ENCODE results near the gene ARHGEF7. TPM values are rescaled to one million over a fixed set of nuclear protein-coding genes. Genes with fewer than 3 reads are reported as not detected.

ARHGEF7 gene
- total RNA-seq, 1 donor from 2014 or later, result 73.7 TPM

DNA sequence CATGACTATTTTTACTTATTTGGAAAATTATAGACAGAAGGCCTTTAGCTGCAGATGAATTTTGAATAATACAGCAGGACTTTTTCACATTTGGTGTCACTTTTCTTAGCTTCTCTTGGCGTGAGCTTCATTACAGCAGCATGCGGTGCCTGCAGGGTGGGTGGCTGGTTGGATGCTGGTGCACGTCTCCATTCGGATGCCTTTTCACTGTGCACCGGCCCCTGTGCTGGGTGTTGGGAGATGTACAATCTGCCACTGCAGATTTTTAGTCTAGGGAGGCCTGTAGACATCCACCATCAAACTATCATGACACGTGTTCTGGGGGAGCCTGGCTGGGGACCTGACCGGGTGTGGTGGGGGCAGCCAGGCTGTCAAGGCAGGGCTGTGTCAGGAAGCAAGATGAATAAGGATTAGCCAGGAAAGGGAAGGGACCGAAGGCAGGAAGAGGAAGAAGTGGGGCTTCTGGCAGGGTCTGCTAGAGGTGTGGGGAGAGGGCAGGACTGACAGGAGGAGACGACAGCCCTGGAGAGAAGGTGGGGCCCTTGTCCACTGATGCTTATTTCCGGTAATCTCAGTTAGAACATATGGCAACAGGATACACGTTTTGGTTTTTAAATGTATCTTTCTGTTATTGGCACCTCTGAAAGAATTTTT, 88.8 kb downstream of the ARHGEF7 start:
- Mint-ChIP-seq H3K27ac (no peak overlapping the region), H3K27me3 (ENCODE audit: insufficient read depth) (no peaks in the 10 kb centered on the region), H3K36me3 (ENCODE audit: low read depth) (peaks cover 9% of the 10 kb centered on the region), H3K9me3 (no peaks in the 10 kb centered on the region), H3K4me1 (ENCODE audit: low read depth) (peaks cover 55% of the 10 kb centered on the region), H3K4me3 (no peak overlapping the region)
- intact Hi-C loops (cut with micrococcal nuclease), result loop anchor here (5.0 kb wide), 2 partner anchors 52 to 287 kb away; partner anchors contain the start of gene ANKRD10
- DNase-seq (ENCODE audit: low spot score), result no peak

DNA sequence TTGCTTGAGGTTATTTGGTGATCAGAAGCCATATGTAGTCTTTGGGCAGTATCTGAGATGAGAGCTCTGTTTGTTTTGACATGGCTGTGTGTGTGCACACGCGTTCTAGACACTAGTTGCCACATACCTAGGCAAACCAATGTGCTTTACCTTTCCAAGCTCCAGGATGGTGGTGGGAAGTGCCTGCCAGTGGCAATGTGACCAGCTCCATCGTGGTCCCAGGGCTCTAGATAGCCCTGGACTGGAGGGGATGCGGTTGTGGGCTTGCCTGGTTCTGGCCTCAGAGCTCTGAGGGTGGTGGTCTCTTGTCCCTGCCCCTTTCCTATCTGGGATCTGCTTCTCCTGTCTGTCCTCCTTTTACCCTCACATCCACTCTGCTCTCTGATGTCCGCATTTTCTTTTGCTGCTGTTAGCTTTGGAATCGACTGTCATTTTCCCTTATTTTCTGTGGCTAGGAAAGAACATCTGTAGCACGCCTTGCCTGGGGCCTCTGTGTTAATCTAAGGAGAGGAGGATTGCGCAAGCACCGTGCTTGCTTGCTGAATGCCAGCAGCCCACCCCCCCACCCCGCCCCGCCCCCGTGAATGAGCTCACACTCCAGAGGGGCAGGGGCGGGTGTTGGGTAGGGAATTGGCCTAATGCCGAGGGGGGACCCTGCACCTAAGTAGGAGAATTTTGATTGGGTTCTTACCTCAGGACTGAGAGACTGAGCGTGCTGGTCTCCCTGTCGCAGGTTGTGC, 89.5 kb downstream of the ARHGEF7 start:
- intact Hi-C loops (cut with micrococcal nuclease), result loop anchor here (5.0 kb wide), 2 partner anchors 52 to 287 kb away; partner anchors contain the start of gene ANKRD10
- H3K27ac Mint-ChIP-seq, result no peak overlapping the region
- H3K27me3 Mint-ChIP-seq (ENCODE audit: insufficient read depth), result no peaks in the 10 kb centered on the region
- peaks cover 50% of the 10 kb centered on the region for H3K4me1 Mint-ChIP-seq (ENCODE audit: low read depth)
- no peak for DNase-seq (ENCODE audit: low spot score)
- H3K36me3 Mint-ChIP-seq (ENCODE audit: low read depth), result peaks cover 9% of the 10 kb centered on the region
- no peaks in the 10 kb centered on the region for H3K9me3 Mint-ChIP-seq
- H3K4me3 Mint-ChIP-seq, result no peak overlapping the region

DNA sequence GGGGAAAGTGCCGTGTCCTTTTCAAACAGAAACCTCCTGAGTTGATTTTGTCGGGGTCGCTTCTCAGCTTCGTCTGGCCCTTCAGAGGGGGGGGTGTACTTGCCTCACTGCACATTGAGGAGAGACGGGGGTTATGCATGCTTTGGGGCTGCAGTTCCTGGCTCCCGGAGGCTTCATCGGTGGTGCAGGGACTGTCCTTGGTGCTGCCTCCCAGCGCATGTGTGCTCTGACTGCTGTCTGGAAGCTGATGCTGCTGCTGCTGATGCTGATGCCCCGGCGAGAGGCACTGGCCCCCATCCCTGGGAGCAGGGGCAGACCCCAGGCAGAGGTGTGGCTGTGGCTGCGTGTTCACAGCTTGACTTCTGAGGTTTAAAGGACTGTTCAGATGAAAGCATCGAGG, 91.0 kb downstream of the ARHGEF7 start:
- no peak overlapping the region for H3K4me3 Mint-ChIP-seq
- intact Hi-C loops (cut with micrococcal nuclease), result no loop called here
- H3K27ac Mint-ChIP-seq, result no peak overlapping the region
- peaks cover 6% of the 10 kb centered on the region for H3K36me3 Mint-ChIP-seq (ENCODE audit: low read depth)
- H3K27me3 Mint-ChIP-seq (ENCODE audit: insufficient read depth), result no peaks in the 10 kb centered on the region
- no peak for DNase-seq (ENCODE audit: low spot score)
- H3K4me1 Mint-ChIP-seq (ENCODE audit: low read depth), result peaks cover 39% of the 10 kb centered on the region
- no peaks in the 10 kb centered on the region for H3K9me3 Mint-ChIP-seq

DNA sequence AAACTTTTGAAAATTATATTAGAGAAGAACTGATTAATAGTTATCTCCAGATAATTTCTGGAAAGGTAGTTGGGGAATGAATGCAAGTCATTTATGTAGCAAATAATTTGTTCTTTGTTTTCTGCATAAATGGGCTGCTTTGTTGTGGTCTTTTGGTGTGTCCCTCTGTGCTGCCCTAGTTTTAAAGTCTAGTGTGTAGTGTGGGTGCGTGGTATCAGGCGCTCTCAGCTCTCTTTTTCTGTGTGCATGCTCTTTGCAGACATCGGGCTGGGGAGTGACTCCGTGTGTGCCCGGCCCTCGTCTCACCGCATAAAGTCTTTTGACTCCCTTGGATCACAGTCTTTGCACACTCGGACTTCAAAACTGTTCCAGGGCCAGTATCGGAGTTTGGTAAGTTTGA, 94.5 kb downstream of the ARHGEF7 start:
- DNase-seq (ENCODE audit: low spot score), result no peak
- intact Hi-C loops (cut with micrococcal nuclease), result no loop called here
- Mint-ChIP-seq H3K27ac (no peak overlapping the region), H3K36me3 (ENCODE audit: low read depth) (peaks cover 8% of the 10 kb centered on the region), H3K27me3 (ENCODE audit: insufficient read depth) (no peaks in the 10 kb centered on the region), H3K9me3 (no peaks in the 10 kb centered on the region), H3K4me3 (no peak overlapping the region), H3K4me1 (ENCODE audit: low read depth) (peaks cover 6% of the 10 kb centered on the region)

DNA sequence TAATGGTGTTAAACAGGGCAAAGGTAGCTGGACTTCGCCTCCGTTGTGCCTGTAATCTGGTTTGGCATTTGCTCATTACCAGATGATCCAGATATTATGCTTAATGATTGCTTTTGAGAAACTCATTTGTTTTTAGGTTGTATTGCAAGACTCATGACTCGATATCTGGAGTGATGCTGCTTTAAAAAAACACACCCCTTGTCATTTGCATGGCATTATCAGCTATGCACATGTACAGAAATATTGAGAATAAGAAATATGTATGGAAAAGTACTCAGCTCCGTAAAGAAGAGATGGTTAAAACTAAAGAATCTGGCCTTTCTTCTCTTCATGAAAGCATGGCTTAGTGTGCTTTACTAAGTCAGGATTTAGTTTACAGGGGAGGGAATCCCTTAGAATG, 95.0 kb downstream of the ARHGEF7 start:
- DNase-seq (ENCODE audit: low spot score), result no peak
- H3K27ac Mint-ChIP-seq, result no peak overlapping the region
- H3K36me3 Mint-ChIP-seq (ENCODE audit: low read depth), result peaks cover 8% of the 10 kb centered on the region
- no peak overlapping the region for H3K4me3 Mint-ChIP-seq
- H3K27me3 Mint-ChIP-seq (ENCODE audit: insufficient read depth), result no peaks in the 10 kb centered on the region
- peaks cover 6% of the 10 kb centered on the region for H3K4me1 Mint-ChIP-seq (ENCODE audit: low read depth)
- H3K9me3 Mint-ChIP-seq, result no peaks in the 10 kb centered on the region
- intact Hi-C loops (cut with micrococcal nuclease), result no loop called here

DNA sequence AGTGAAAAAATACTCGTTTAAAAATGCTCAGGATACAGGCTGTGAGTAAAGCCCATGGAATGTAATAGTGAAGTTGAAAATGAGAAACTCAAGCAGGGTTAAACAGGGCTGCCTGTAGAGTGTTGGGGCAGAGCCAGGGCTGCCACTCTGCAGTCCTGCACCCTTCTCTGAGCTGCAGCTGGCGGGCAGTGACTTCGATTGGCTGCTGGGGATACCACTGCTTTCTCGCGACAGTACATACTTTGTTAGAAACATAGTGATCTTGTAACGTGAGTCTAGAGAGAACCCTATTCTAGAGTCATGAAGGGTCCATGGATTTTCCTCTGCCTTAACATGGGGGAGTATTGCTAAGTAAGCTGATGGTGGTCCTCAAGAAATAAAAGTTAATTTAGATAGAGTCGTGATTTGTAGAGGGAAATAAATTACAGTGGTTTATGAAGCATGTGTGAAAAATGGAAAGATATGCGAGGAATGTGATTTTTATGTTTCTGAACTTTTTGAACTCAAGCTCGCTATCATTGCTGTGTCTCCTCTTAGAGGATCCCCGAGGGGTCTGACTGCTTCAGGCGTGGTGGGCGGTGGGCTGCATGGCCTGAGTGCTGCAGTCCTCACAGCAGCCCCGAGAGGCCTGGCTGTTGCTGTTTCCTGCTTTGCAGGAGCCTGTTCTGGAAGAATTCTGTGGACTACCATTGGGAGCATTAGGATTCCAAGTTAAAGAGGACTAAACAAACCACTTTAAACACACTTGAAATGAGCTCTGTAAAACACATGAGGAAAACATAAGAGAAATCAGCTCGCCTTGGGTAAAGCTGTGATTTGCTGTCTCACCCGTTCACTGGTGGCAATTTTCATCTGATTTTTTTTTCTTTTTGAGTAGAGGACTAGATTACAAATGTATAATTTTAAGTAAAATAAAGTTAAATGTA, 95.7 kb downstream of the ARHGEF7 start:
- Mint-ChIP-seq H3K9me3 (no peaks in the 10 kb centered on the region), H3K27me3 (ENCODE audit: insufficient read depth) (no peaks in the 10 kb centered on the region), H3K36me3 (ENCODE audit: low read depth) (peaks cover 4% of the 10 kb centered on the region), H3K27ac (no peak overlapping the region), H3K4me1 (ENCODE audit: low read depth) (no peaks in the 10 kb centered on the region), H3K4me3 (no peak overlapping the region)
- intact Hi-C loops (cut with micrococcal nuclease), result no loop called here
- DNase-seq (ENCODE audit: low spot score), result no peak

DNA sequence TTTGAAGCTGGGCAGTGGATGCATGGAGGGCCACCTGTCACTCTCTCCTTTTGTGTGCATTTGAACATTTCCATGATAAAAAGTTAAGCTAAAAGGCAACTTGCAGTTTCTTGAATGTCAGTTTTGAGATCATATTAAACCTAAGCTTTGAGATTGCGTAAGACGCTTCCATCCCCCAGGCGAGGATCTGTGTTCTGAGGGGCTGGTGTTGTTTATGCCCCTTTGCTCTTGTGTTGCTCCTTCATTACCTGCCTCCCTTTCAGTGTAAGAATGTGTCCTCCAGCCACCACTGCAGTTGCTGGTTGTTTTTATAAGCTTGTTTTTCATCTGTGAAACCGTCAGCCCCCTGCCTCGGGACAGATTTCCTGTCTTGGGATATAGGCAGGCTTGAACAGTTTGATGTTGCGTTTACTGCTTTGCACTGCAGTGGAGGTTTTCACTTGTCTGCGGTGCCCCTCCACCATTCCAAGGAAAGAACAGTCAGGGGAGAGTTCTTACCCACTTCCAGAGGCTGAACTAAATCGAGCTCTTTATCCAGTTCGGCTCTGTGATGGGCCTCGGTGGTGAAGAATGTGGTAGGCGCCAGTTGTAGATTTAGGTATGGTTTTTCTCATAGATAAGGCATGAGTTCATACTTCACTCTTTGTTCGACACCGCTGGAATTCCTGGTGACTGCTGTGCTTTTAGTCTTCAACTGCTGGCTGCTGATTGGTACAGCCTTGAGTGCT, 96.8 kb downstream of the ARHGEF7 start:
- Mint-ChIP-seq H3K9me3 (no peaks in the 10 kb centered on the region), H3K4me1 (ENCODE audit: low read depth) (peaks cover 3% of the 10 kb centered on the region), H3K27me3 (ENCODE audit: insufficient read depth) (no peaks in the 10 kb centered on the region), H3K36me3 (ENCODE audit: low read depth) (peaks cover 3% of the 10 kb centered on the region), H3K4me3 (no peak overlapping the region), H3K27ac (peak overlapping the region; percentile 54)
- DNase-seq (ENCODE audit: low spot score), result no peak
- intact Hi-C loops (cut with micrococcal nuclease), result no loop called here

DNA sequence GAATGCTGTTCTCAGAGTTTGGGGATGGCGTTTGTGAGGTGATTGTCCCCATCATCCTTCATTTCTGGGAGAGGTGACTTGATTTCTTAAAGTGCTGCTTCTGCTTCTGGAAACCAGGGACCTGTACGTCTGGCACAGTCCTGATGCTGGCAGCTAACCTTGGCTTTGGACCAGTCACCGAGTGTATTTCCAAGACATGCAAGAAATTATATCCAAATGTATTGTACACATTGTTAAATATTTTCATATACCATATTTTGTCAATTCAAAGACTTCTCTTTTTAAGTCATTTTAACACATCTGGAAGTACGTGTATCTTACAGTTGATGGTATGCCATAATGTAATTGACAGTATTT, 97.4 kb downstream of the ARHGEF7 start:
- H3K27me3 Mint-ChIP-seq (ENCODE audit: insufficient read depth), result no peaks in the 10 kb centered on the region
- H3K9me3 Mint-ChIP-seq, result no peaks in the 10 kb centered on the region
- intact Hi-C loops (cut with micrococcal nuclease), result no loop called here
- no peak overlapping the region for H3K27ac Mint-ChIP-seq
- no peak for DNase-seq (ENCODE audit: low spot score)
- peaks cover 3% of the 10 kb centered on the region for H3K36me3 Mint-ChIP-seq (ENCODE audit: low read depth)
- H3K4me1 Mint-ChIP-seq (ENCODE audit: low read depth), result peaks cover 8% of the 10 kb centered on the region
- H3K4me3 Mint-ChIP-seq, result no peak overlapping the region

DNA sequence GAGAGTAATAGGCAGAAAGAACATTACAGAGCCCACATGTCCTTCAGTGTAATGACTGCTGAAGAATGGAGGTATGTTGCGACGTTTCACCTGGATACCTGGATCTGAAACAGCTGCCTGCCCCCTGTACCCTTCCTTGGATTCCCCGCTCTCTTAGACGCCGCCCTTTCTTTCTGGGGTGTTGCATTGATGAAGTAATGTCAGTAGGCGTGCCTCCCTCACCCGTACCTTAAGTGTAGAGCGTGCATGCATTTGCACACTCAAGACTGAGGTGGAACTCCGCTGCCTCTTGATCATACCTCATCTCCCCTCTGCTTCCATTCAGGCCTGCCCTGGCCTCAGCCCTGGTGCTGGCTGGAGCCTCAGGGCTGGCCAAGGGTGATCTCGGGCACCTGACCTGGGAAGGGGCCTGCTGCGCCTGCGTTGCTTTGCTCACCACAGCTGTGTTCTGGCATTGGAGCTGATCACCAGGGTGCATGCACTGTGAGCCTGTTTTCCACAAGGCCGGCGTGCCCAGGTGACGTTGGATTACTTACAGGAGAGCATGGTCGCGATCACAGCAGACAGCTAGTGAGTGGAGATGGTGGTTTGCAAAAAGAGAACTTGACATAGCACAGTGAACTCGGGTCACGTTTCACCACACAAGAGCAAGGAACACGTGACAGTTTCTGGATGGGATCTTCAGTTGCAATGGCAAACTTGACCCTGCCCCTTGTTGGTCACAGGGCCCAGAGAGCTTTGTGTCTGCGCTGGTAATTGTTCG, 99.0 kb downstream of the ARHGEF7 start:
- intact Hi-C loops (cut with micrococcal nuclease), result no loop called here
- Mint-ChIP-seq H3K27ac (no peak overlapping the region), H3K4me3 (no peak overlapping the region), H3K27me3 (ENCODE audit: insufficient read depth) (no peaks in the 10 kb centered on the region), H3K4me1 (ENCODE audit: low read depth) (peaks cover 22% of the 10 kb centered on the region), H3K9me3 (no peaks in the 10 kb centered on the region), H3K36me3 (ENCODE audit: low read depth) (peaks cover 11% of the 10 kb centered on the region)
- DNase-seq (ENCODE audit: low spot score), result no peak

DNA sequence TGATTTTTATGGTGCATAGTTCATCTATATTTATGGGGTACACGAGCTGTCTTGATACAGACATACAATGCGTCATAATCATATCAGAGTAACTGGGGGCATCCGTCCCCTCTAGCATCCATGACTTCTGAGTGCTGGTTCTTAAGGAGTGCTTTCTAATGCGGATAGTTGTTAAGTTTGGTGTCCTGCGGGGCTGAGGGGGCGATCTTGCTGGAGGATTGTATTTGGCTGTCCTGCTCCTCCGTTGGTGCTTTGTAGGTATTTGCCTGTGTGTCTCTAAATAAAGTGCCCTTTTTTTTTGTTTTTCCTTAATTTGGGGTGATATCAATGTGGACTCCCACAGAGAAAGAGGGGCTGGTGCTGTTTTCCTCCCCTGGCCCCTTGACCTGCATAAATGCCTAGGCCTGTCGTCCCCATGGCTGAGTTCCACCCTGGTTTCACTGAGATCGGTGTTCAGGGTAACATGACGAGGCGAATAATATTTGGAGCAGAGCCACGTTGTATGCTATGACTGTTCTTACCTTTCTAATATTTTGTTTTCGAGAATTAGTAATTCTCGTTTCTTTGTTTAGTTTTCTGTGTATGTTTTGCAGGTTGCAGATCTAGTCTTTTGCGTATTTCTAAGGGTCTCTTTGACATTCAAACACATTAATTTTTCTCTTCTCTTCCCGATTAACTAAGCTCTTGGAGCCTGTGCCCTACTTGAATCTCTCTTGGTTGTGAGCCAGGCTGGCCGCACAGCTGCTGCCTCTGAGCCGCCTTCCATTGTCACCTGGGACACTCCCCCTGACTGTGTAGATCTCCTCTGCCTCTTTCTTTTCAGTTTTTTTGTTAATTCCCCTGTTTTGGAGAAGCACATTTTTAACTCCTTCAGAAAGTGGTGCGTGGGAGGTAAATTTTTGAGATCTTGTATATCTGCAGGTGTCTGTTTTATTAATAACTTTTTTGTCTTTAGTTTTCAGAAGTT, 100.3 kb downstream of the ARHGEF7 start:
- Mint-ChIP-seq H3K36me3 (ENCODE audit: low read depth) (peaks cover 16% of the 10 kb centered on the region), H3K27me3 (ENCODE audit: insufficient read depth) (no peaks in the 10 kb centered on the region), H3K27ac (peak overlapping the region; percentile 3), H3K4me1 (ENCODE audit: low read depth) (peaks cover 24% of the 10 kb centered on the region), H3K4me3 (no peak overlapping the region), H3K9me3 (no peaks in the 10 kb centered on the region)
- intact Hi-C loops (cut with micrococcal nuclease), result no loop called here
- no peak for DNase-seq (ENCODE audit: low spot score)

Data from activated T-helper 1 cell treated with anti-CD3 and anti-CD28 coated beads, Interleukin-12 subunit alpha, Interleukin-12 subunit beta, Interleukin-2, Interleukin-4 antibody, amounts not matched to agents 30 ng/mL and 10 ng/mL and 1 ng/mL, durations not matched to agents 14 hours and 24 hours and 36 hours (primary cell).